Testis (tissue), 3 donors: ENCODE data around the gene MRFAP1L1. TPM values are rescaled to one million over a fixed set of nuclear protein-coding genes. Genes with fewer than 3 reads are reported as not detected.

Source experiments
- DNase-seq: peaks from one replicate; pipeline ENCODE4 v3.0.0-alpha.2; 2019
- H3K27ac ChIP-seq, 2 donors: fragments of 200-600 bp; sonication (generic); one replicate each; pipeline ENCODE4 v1.5.1; 2019
- H3K27me3 ChIP-seq: fragments of 200-600 bp; sonication (generic); one replicate; pipeline ENCODE4 v1.5.1; 2019
- H3K36me3 ChIP-seq: fragments of 200-600 bp; sonication (generic); one replicate; pipeline ENCODE4 v1.5.1; 2017; ENCODE audit warnings: low read depth; ENCODE audit errors: missing control alignments
- H3K4me1 ChIP-seq: fragments of 200-600 bp; sonication (generic); one replicate; pipeline ENCODE4 v1.5.1; 2019
- H3K4me3 ChIP-seq, 2 donors: fragments of 200-600 bp; sonication (generic); one replicate each; pipeline ENCODE4 v1.5.1; 2017 to 2019
- H3K9me3 ChIP-seq: fragments of 200-600 bp; sonication (generic); one replicate; pipeline ENCODE4 v1.5.1; 2017
- CTCF ChIP-seq, 3 experiments: fragments of 450-650 bp in 2 of 3; fragments of 200-600 bp in 1 of 3; sonication (generic) in 1 of 3; IDR thresholded peaks; one replicate each; pipeline ENCODE4 v1.5.1; 2016 to 2019; ENCODE audit warnings: antibody characterized with exemption in 3 of 3, mild to moderate bottlenecking in 2 of 3, moderate library complexity in 1 of 3
- POLR2A ChIP-seq: fragments of 450-650 bp; IDR thresholded peaks from one replicate; pipeline ENCODE4 v1.6.1; 2017; ENCODE audit warnings: antibody characterized with exemption, mild to moderate bottlenecking, moderate library complexity
- WGBS, 2 donors: methylation state at CpG; one replicate each; pipeline ENCODE4 v1.1.5; 2018; 5-methylcytosine and 5-hydroxymethylcytosine counted together
- intact Hi-C: fragments of 100-400 bp; cut with DNase I; formaldehyde crosslinking; loops from one replicate; pipeline ENCODE4 v1.15.1; 2023; ENCODE audit warnings: low total_unique reads
- polyA plus RNA-seq: library from polyadenylated mRNA; stranded (reverse); fragments of 350-450 nt; fragmentation: Illumina TruSeq; extraction: RNeasy Lipid Tissue Mini Kit (QIAGEN cat#74804); gene quantifications from one replicate; pipeline ENCODE4 v1.2.3, GENCODE V29; 2014; ENCODE audit warnings: low read depth, low replicate concordance; ENCODE audit not compliant: insufficient read depth
- total RNA-seq, 2 donors: library from RNA; depleted of rRNA; stranded (reverse); fragments of >200 nt; gene quantifications; one replicate each; pipeline ENCODE4 v1.2.3, GENCODE V29; 2016

MRFAP1L1 gene
- total and polyA plus RNA-seq, 3 donors from 2014 or later, result 40.8 to 60.5 (median 42.9) TPM

DNA sequence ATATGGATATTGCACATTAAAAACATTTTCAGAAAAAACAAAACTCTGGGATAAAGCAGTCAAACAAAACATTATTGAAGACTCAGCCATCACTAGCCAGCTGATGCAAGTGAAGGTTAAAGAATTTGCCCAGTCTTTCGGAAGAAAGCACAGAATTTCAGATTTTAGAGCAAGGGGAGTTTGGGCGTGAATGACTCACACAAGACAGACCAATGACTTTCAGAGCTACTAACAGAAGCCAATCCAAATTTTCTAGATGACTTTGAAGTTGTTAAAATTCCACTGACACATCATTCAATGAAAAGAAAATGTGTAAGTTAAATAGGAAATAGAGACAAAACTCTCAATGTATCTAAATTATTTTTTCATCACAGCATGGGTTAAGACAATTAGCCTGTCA lies 4.0 kb downstream of the MRFAP1L1 start:
- no peak overlapping the region for H3K4me3 ChIP-seq
- WGBS, 2 donors, result 95% methylated on average over 2 of the region's 2 CpGs
- peaks cover 26% of the 10 kb centered on the region for H3K4me1 ChIP-seq
- DNase-seq, result no peak
- no peak for TF ChIP-seq POLR2A
- TF ChIP-seq CTCF (IDR thresholded peaks at IDR 0.05), result no peak
- intact Hi-C loops, result no loop called here
- no peaks in the 10 kb centered on the region for H3K9me3 ChIP-seq
- no peaks in the 10 kb centered on the region for H3K27me3 ChIP-seq
- no peaks in the 10 kb centered on the region for H3K36me3 ChIP-seq
- no peak overlapping the region for H3K27ac ChIP-seq

- TF ChIP-seq POLR2A (no peak), CTCF (IDR thresholded peaks at IDR 0.05) (no peak)
- Histone ChIP-seq H3K4me3 (no peak overlapping the region), H3K4me1 (peaks cover 20% of the 10 kb centered on the region), H3K27ac (no peak overlapping the region), H3K36me3 (no peaks in the 10 kb centered on the region), H3K9me3 (no peaks in the 10 kb centered on the region), H3K27me3 (no peaks in the 10 kb centered on the region)
- no peak for DNase-seq
- WGBS, 2 donors, result 81 to 86% methylated on average over 3 of the region's 3 CpGs
- intact Hi-C loops, result no loop called here
Measured at GRCh38 chr4:6703786-6704185, 5.9 kb downstream of the MRFAP1L1 start.

DNA sequence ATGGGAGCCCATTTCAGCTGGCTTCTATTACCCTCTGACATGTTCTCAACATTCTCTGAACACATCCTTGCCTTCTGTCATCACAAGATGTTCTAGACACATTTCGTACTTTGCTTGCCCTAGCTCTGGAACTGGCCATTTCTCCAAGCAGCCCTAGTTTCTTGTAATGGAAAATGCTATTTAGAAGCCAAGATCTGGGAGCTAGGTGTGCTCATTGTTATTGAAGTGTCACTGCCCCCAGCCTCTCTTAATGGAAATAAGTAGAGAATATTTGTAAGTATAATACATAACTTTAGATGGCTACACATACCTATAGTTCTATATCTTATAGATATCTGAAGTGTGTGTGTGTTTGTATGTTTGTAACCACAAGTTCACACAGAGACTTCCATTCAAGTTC lies 6.9 kb downstream of the MRFAP1L1 start:
- peaks cover 9% of the 10 kb centered on the region for H3K4me1 ChIP-seq
- H3K9me3 ChIP-seq, result no peaks in the 10 kb centered on the region
- WGBS, 2 donors, result 0% methylated on average over 1 of the region's 1 CpG
- no peaks in the 10 kb centered on the region for H3K27me3 ChIP-seq
- no peak for TF ChIP-seq POLR2A
- no peak for TF ChIP-seq CTCF (IDR thresholded peaks at IDR 0.05)
- H3K4me3 ChIP-seq, result no peak overlapping the region
- no peaks in the 10 kb centered on the region for H3K36me3 ChIP-seq
- no peak for DNase-seq
- no peak overlapping the region for H3K27ac ChIP-seq
- intact Hi-C loops, result no loop called here

DNA sequence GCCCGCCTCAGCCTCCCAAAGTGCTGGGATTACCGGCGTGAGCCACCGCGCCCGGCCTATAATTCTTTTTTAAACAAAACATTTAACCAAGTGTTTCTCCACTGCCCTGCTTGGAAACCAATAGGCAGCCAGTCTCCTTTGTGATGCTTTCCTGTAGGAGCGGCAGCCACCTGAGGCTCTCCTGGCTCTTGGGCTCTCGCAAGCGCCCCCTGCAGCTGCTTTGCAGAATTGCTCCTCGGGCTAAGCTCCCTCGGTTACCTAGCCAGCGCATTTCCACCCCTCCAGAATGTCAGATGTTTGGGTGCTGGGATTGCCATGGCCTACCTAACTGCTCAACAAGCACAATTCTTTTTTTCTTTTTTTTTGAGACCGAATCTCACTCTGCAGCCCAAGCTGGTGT lies 8.3 kb downstream of the MRFAP1L1 start:
- Histone ChIP-seq H3K27me3 (no peaks in the 10 kb centered on the region), H3K36me3 (no peaks in the 10 kb centered on the region), H3K27ac (no peak overlapping the region), H3K4me3 (no peak overlapping the region), H3K4me1 (no peaks in the 10 kb centered on the region), H3K9me3 (no peaks in the 10 kb centered on the region)
- intact Hi-C loops, result no loop called here
- WGBS, 2 donors, result 62 to 65% methylated on average over 13 of the region's 13 CpGs
- DNase-seq, result peak; percentile 66
- TF ChIP-seq CTCF (IDR thresholded peaks at IDR 0.05), result peak; percentile 13 to 20 (median 17)
- TF ChIP-seq POLR2A, result no peak

GRCh38 chr4:6699903-6700302 lies 9.8 kb downstream of the MRFAP1L1 start:
- 94 to 100% methylated on average over 1 of the region's 1 CpG for WGBS, 2 donors
- intact Hi-C loops, result no loop called here
- Histone ChIP-seq H3K4me1 (no peaks in the 10 kb centered on the region), H3K27ac (no peak overlapping the region), H3K9me3 (no peaks in the 10 kb centered on the region), H3K4me3 (no peak overlapping the region), H3K36me3 (no peaks in the 10 kb centered on the region), H3K27me3 (no peaks in the 10 kb centered on the region)
- no peak for TF ChIP-seq POLR2A
- TF ChIP-seq CTCF (IDR thresholded peaks at IDR 0.05), result no peak
- no peak for DNase-seq
